Loucy (cell line): ENCODE measurements around the gene HDAC6.

ENCODE experiments used
- EZH2phosphoT487 ChIP-seq: fragments of 200-600 bp; IDR thresholded peaks from 2 replicates; pipeline ENCODE4 v1.6.1; 2018; ENCODE audit warnings: antibody characterized with exemption, mild to moderate bottlenecking, moderate library complexity, borderline replicate concordance
- TF ChIP-seq, protein P1 (sequence below): fragments of 200-600 bp; sonication (generic); conservative IDR thresholded peaks from 2 replicates; pipeline ENCODE4 v1.5.1; 2014; ENCODE audit warnings: mild to moderate bottlenecking, antibody characterized with exemption, low read length

DNA sequence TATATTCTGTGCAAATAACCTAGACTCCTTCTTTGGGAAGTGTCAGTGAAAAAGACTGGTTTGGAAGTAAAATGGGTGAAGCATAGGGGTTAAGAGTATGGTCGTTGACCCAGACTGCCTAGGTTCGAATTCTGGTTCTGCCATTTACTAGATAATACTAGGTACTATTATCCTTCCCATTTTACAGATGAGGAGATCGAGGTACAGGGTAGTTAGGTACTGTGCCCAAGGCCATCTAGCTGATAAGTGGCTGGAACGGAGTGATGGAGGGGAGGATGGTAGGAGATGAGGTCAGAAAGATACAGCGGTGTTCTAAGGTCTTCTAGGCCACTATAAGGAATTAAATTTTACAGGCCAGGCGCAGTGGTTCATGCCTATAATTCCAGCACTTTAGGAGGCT lies 29.3 kb upstream of the HDAC6 start:
- TF ChIP-seq, protein P1, sequence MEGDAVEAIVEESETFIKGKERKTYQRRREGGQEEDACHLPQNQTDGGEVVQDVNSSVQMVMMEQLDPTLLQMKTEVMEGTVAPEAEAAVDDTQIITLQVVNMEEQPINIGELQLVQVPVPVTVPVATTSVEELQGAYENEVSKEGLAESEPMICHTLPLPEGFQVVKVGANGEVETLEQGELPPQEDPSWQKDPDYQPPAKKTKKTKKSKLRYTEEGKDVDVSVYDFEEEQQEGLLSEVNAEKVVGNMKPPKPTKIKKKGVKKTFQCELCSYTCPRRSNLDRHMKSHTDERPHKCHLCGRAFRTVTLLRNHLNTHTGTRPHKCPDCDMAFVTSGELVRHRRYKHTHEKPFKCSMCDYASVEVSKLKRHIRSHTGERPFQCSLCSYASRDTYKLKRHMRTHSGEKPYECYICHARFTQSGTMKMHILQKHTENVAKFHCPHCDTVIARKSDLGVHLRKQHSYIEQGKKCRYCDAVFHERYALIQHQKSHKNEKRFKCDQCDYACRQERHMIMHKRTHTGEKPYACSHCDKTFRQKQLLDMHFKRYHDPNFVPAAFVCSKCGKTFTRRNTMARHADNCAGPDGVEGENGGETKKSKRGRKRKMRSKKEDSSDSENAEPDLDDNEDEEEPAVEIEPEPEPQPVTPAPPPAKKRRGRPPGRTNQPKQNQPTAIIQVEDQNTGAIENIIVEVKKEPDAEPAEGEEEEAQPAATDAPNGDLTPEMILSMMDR, result no peak
- no peak for TF ChIP-seq EZH2phosphoT487
